Trophoblast cell (in vitro differentiated cells and primary cell): ENCODE data around the gene DLG4.
A peak's percentile ranks its signal among the peaks of the same experiment; 100 is the strongest.

Source experiments
- DNase-seq, 2 donors: peaks; one replicate each; pipeline ENCODE4 v3.0.0-alpha.2; 2016
- H2AFZ ChIP-seq: 2 replicates; pipeline ENCODE4 v1.6.1; 2013; ENCODE audit warnings: low read length, moderate library complexity, mild to moderate bottlenecking; ENCODE audit not compliant: insufficient read depth, poor library complexity
- H2AK5ac ChIP-seq: 2 replicates; pipeline ENCODE4 v1.6.1; 2013; ENCODE audit warnings: mild to moderate bottlenecking, low read length
- H2BK120ac ChIP-seq: 2 replicates; pipeline ENCODE4 v1.6.1; 2013; ENCODE audit warnings: low read length, mild to moderate bottlenecking, moderate library complexity; ENCODE audit not compliant: insufficient read depth, poor library complexity
- H2BK12ac ChIP-seq: 2 replicates; pipeline ENCODE4 v1.6.1; 2013; ENCODE audit warnings: mild to moderate bottlenecking, low read length, moderate library complexity
- H2BK5ac ChIP-seq: 2 replicates; pipeline ENCODE4 v1.6.1; 2013; ENCODE audit warnings: low read length, low read depth, moderate library complexity, mild to moderate bottlenecking; ENCODE audit not compliant: poor library complexity
- H3K14ac ChIP-seq: 2 replicates; pipeline ENCODE4 v1.6.1; 2013; ENCODE audit warnings: mild to moderate bottlenecking, low read length
- H3K18ac ChIP-seq: 2 replicates; pipeline ENCODE4 v1.6.1; 2013; ENCODE audit warnings: mild to moderate bottlenecking, low read length
- H3K23ac ChIP-seq: 2 replicates; pipeline ENCODE4 v1.6.1; 2013; ENCODE audit warnings: low read length
- H3K27ac ChIP-seq: 2 replicates; pipeline ENCODE4 v1.5.1; 2013; ENCODE audit warnings: low read depth, mild to moderate bottlenecking, inconsistent platforms, low read length, moderate library complexity
- H3K27me3 ChIP-seq: 2 replicates; pipeline ENCODE4 v1.6.1; 2013; ENCODE audit warnings: inconsistent platforms, mild to moderate bottlenecking, low read length, moderate library complexity; ENCODE audit not compliant: insufficient read depth
- H3K36me3 ChIP-seq, 2 experiments: 1 replicate in 1 of 2; 2 replicates in 1 of 2; pipeline ENCODE4 v1.6.1; 2013; ENCODE audit warnings: low read length in 2 of 2, mild to moderate bottlenecking in 2 of 2, moderate library complexity in 1 of 2; ENCODE audit not compliant: insufficient read depth in 2 of 2, control insufficient read depth in 1 of 2
- H3K4ac ChIP-seq: 2 replicates; pipeline ENCODE4 v1.6.1; 2013; ENCODE audit warnings: low read depth, mild to moderate bottlenecking, low read length, moderate library complexity
- H3K4me1 ChIP-seq, 2 experiments: 1 replicate in 1 of 2; 2 replicates in 1 of 2; pipeline ENCODE4 v1.6.1; 2013; ENCODE audit warnings: low read length in 2 of 2, mild to moderate bottlenecking in 2 of 2, moderate library complexity in 1 of 2; ENCODE audit not compliant: insufficient read depth in 2 of 2, control insufficient read depth in 1 of 2
- H3K4me2 ChIP-seq: 2 replicates; pipeline ENCODE4 v1.6.1; 2013; ENCODE audit warnings: inconsistent platforms, mild to moderate bottlenecking, low read length, moderate library complexity
- H3K4me3 ChIP-seq: 2 replicates; pipeline ENCODE4 v1.5.1; 2013; ENCODE audit warnings: mild to moderate bottlenecking, low read depth, low read length, inconsistent platforms
- H3K79me1 ChIP-seq: one replicate; pipeline ENCODE4 v1.6.1; 2013; ENCODE audit warnings: low read length
- H3K79me2 ChIP-seq: 2 replicates; pipeline ENCODE4 v1.6.1; 2013; ENCODE audit warnings: low read length, mild to moderate bottlenecking; ENCODE audit not compliant: control insufficient read depth, insufficient read depth, poor library complexity
- H3K9ac ChIP-seq: 2 replicates; pipeline ENCODE4 v1.6.1; 2013; ENCODE audit warnings: mild to moderate bottlenecking, low read length
- H3K9me3 ChIP-seq: 2 replicates; pipeline ENCODE4 v1.6.1; 2013; ENCODE audit warnings: low read depth, mild to moderate bottlenecking, control low read depth, inconsistent platforms, low read length; ENCODE audit not compliant: insufficient read depth
- H4K12ac ChIP-seq: 2 replicates; pipeline ENCODE4 v1.6.1; 2013; ENCODE audit warnings: low read depth, mild to moderate bottlenecking, low read length, moderate library complexity
- H4K8ac ChIP-seq: 2 replicates; pipeline ENCODE4 v1.6.1; 2013; ENCODE audit warnings: low read depth, mild to moderate bottlenecking, low read length, moderate library complexity
- H4K91ac ChIP-seq: one replicate; pipeline ENCODE4 v1.6.1; 2013; ENCODE audit warnings: low read depth, mild to moderate bottlenecking, low read length, moderate library complexity
- WGBS: extraction: QIAGEN DNeasy Blood & Tissue Kit; methylation state at CpG from one replicate; pipeline ENCODE4 v1.1.7; 2013; ENCODE audit warnings: missing lambda C conversion rate; ENCODE audit not compliant: insufficient read length, insufficient coverage; ENCODE audit errors: extremely low coverage; 5-methylcytosine and 5-hydroxymethylcytosine counted together

Gene DLG4

GRCh38 chr17:7239091-7240027 lies 19.7 kb upstream of the DLG4 start, which contains the start of gene PHF23:
Gene PHF23 (minus strand): TSS chr17:7239457. CDS start chr17:7239279, 178 bp downstream.
- peak within 1 kb of the TSS; percentile 61 for H3K4me2 ChIP-seq
- peaks cover 18 to 29% of the 10 kb centered on the region in 2 experiments for H3K4me1 ChIP-seq
- peak within 1 kb of the TSS; percentile 95 for H2BK120ac ChIP-seq
- peak within 1 kb of the TSS; percentile 95 for H2BK5ac ChIP-seq
- peak within 1 kb of the TSS; percentile 94 for H3K18ac ChIP-seq
- H3K4ac ChIP-seq, result peak within 1 kb of the TSS; percentile 100
- H3K9ac ChIP-seq, result peak within 1 kb of the TSS; percentile 99
- no peaks in the 10 kb centered on the region for H3K27me3 ChIP-seq
- H3K79me2 ChIP-seq, result peaks cover 29% of the 10 kb centered on the region
- WGBS, result no CpG with 5 or more reads among the region's 72 CpGs
- H3K36me3 ChIP-seq, result peaks cover 29 to 44% of the 10 kb centered on the region in 2 experiments
- H4K12ac ChIP-seq, result peak within 1 kb of the TSS; percentile 89
- DNase-seq, result peak; percentile 99 to 100
- peak within 1 kb of the TSS; percentile 53 for H2AFZ ChIP-seq
- peak within 1 kb of the TSS; percentile 85 for H4K8ac ChIP-seq
- no peak within 1 kb of the TSS for H3K23ac ChIP-seq
- peak within 1 kb of the TSS; percentile 96 for H3K14ac ChIP-seq
- peaks cover 4% of the 10 kb centered on the region for H3K9me3 ChIP-seq
- H2AK5ac ChIP-seq, result peak within 1 kb of the TSS; percentile 96
- peaks cover 30% of the 10 kb centered on the region for H3K79me1 ChIP-seq
- peak within 1 kb of the TSS; percentile 89 for H3K27ac ChIP-seq
- H3K4me3 ChIP-seq, result peak within 1 kb of the TSS; percentile 94
- peak within 1 kb of the TSS; percentile 99 for H4K91ac ChIP-seq
- H2BK12ac ChIP-seq, result peak within 1 kb of the TSS; percentile 29

DNA sequence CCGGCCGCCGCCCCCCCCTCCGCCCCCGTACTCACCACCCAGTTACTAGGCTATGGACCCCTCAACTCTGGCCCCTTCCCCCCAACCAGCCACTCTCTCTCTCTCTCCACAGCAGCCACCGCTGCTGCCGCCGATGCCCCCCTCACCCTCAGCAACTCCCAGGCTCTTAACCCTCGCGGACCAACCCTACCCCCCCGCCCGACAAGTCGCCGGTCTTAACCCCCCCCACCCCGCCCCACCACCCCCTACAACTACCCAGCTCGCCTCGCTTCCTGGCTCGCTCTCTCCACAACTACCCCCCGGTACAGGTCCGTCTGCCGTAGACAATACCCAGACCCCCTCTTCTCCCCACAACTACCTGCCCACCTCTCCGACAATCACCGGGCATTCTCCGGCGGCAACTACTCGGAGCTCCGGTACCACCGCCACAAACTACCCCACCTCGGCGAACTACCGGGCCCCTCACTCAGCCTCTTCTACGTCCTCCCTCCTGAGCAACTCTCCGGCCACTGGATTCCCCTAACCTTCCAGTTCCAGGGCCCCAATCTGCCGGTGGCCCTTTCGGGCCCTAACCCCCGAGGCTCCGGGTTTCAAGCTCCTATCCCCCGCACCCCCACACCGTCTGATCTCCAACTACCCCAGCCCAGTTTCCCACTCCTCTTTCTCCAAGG lies 18.9 kb upstream of the DLG4 start:
- Histone ChIP-seq H3K27me3 (no peaks in the 10 kb centered on the region), H3K36me3 (peaks cover 25 to 38% of the 10 kb centered on the region in 2 experiments), H2AK5ac (peak overlapping the region; percentile 96), H3K79me2 (peaks cover 35% of the 10 kb centered on the region), H2BK12ac (peak overlapping the region; percentile 29), H3K27ac (peak overlapping the region; percentile 89), H3K23ac (no peak overlapping the region), H4K8ac (peak overlapping the region; percentile 85), H3K14ac (peak overlapping the region; percentile 96), H2BK120ac (peak overlapping the region; percentile 95), H3K4me1 (peaks cover 18 to 29% of the 10 kb centered on the region in 2 experiments), H3K4me3 (peak overlapping the region; percentile 94), H4K91ac (peak overlapping the region; percentile 99), H3K4me2 (peak overlapping the region; percentile 52), H3K79me1 (peaks cover 38% of the 10 kb centered on the region), H3K9me3 (peaks cover 4% of the 10 kb centered on the region), H3K4ac (peak overlapping the region; percentile 100), H3K9ac (peak overlapping the region; percentile 99), H2AFZ (peak overlapping the region; percentile 37), H4K12ac (peak overlapping the region; percentile 89), H2BK5ac (peak overlapping the region; percentile 95), H3K18ac (peak overlapping the region; percentile 94)
- DNase-seq, result no peak
- no CpG with 5 or more reads among the region's 39 CpGs for WGBS

GRCh38 chr17:7237761-7238419 lies 18.3 kb upstream of the DLG4 start:
- H2BK12ac ChIP-seq, result no peak overlapping the region
- peak overlapping the region; percentile 93 for H2BK5ac ChIP-seq
- no peaks in the 10 kb centered on the region for H3K27me3 ChIP-seq
- H3K23ac ChIP-seq, result no peak overlapping the region
- H3K27ac ChIP-seq, result peak overlapping the region; percentile 89
- peak overlapping the region; percentile 89 for H4K12ac ChIP-seq
- peak in 1 of 2 donors; percentile 54 for DNase-seq
- H4K91ac ChIP-seq, result peak overlapping the region; percentile 95
- peak overlapping the region; percentile 86 for H3K4ac ChIP-seq
- peak overlapping the region; percentile 93 for H2BK120ac ChIP-seq
- H3K4me3 ChIP-seq, result peak overlapping the region; percentile 94
- H3K9me3 ChIP-seq, result peaks cover 4% of the 10 kb centered on the region
- peak overlapping the region; percentile 36 for H3K9ac ChIP-seq
- H3K36me3 ChIP-seq, result peaks cover 25 to 38% of the 10 kb centered on the region in 2 experiments
- peak overlapping the region; percentile 94 for H4K8ac ChIP-seq
- peak overlapping the region; percentile 68 for H2AFZ ChIP-seq
- peaks cover 18 to 31% of the 10 kb centered on the region in 2 experiments for H3K4me1 ChIP-seq
- peak overlapping the region; percentile 95 for H3K14ac ChIP-seq
- peak overlapping the region; percentile 71 for H3K4me2 ChIP-seq
- peaks cover 34% of the 10 kb centered on the region for H3K79me1 ChIP-seq
- WGBS, result no CpG with 5 or more reads among the region's 73 CpGs
- peak overlapping the region; percentile 94 for H2AK5ac ChIP-seq
- peaks cover 36% of the 10 kb centered on the region for H3K79me2 ChIP-seq
- H3K18ac ChIP-seq, result peak overlapping the region; percentile 94
